Measurements from ENCODE around the gene PLPPR5. TPM values are rescaled to one million over a fixed set of nuclear protein-coding genes. Genes with fewer than 3 reads are reported as not detected.

Gene PLPPR5
- total RNA-seq, 1 donor from 2014 or later, result not detected

DNA sequence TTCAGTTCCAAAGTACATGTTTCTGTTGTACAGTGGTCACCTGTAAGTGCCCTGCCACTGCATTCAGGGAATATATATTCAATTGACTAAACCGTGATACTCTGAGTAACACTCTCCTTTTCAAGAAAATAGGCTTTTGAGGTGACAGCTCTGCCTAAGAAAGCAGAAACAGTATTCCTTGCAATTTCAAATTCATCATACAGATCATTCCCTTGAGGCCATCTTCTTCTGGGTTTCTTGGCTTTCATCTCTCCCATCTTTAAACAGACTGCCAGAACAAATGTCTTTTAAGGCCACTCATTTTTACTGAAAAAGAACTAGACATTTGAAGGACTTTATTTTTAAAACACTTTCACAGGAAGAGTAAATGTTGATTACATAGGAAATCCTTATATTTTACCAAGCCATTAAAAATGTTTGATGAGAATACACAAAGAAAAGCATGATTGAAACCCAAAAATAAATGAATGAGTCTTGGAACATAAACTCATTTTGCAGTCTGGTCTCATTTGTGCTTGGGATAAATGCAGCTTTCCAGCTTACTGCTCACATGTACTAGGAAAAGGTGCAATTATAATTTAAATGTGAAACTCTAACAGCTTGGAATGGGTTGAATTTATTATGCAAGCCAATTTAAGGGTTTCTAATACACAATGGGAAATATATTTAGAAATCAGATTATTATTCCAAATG is 34.7 kb downstream of the PLPPR5 start:
- DNase-seq (ENCODE audit: low read depth, low spot score), result no peak

GRCh38 chr1:98967122-98967521 is 37.5 kb downstream of the PLPPR5 start:
- DNase-seq (ENCODE audit: low read depth, low spot score), result no peak

- DNase-seq (ENCODE audit: low read depth, low spot score), result no peak
Observed at GRCh38 chr1:98965394-98965793, 39.3 kb downstream of the PLPPR5 start.

DNA sequence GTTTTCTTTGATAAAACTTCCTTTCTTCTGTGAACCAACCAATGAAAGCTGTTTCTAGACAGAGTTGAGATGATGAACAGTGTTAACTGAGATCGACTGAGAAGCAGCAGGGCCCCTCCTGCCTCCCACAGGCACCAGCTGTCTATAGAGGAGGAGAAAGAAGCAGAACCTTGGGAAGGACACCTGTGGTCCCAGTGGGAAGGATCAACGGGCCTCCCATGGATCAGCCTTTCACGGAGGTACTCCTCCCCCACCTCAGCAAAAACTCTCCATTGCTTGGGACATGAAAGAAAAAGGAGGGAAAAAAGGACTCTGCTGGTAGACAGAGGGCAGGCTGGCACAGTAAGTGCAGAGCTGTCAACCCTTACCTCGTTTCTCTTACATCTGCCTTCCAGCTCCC is 40.5 kb downstream of the PLPPR5 start:
- no peak for DNase-seq (ENCODE audit: low read depth, low spot score)

GRCh38 chr1:98963064-98963758 is 41.5 kb downstream of the PLPPR5 start:
- DNase-seq (ENCODE audit: low read depth, low spot score), result no peak

DNA sequence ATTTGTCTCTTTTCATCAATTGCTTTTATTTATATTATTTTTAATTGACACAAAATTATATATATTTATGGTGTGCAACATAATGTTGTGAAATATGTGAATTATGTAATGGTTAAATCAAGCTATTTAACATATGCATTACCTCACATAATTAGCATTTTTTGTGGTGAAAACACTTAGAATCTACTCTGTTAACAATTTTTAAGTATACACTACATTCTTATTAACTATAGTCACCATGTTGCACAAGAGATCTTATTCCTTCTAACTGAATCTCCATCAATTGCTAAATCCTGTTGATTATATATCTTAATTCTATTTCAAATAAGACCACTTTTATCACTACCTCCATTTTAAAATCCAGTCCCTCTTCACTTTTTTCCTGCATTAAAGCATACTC is 42.5 kb downstream of the PLPPR5 start:
- no peak for DNase-seq (ENCODE audit: low read depth, low spot score)

DNA sequence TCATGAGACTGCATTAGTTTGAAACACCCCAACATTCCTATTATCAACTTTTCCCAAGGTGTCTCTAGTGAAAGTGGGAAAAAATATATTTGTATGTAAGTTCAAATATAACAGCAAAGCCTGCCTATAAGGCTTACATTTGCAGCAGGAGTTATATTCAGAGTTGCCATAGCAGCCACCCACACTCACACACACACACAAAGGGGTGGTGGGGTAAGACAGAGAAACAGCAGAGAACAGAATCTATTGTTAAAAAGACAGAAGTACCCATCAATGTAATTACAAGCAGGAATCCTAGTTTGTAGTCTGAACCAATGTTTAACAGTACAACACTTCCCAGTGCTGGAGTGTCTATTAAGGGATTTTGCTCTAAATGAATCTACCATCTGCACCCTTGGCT is 55.0 kb downstream of the PLPPR5 start:
- DNase-seq (ENCODE audit: low read depth, low spot score), result no peak

GRCh38 chr1:98949166-98949565 is 55.5 kb downstream of the PLPPR5 start:
- no peak for DNase-seq (ENCODE audit: low read depth, low spot score)

GRCh38 chr1:98947071-98947470 is 57.6 kb downstream of the PLPPR5 start:
- DNase-seq (ENCODE audit: low read depth, low spot score), result no peak

DNA sequence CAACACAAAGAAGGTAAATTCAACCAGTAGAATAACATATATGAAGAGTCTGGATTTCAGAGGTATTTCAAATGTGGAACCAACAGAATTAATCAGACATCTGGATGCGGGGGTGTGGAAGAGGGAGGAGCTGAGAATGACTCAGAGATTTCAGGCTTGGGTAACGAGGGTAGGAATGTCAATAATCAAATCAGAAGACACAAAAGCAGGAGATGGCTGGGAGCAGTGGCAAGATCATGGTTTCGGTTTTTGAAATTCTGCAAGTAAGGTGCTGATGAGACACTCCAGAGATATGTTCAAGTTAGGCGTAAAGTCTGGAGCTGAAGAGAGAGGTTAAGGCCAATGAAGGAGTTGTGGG is 64.0 kb downstream of the PLPPR5 start:
- no peak for DNase-seq (ENCODE audit: low read depth, low spot score)

DNA sequence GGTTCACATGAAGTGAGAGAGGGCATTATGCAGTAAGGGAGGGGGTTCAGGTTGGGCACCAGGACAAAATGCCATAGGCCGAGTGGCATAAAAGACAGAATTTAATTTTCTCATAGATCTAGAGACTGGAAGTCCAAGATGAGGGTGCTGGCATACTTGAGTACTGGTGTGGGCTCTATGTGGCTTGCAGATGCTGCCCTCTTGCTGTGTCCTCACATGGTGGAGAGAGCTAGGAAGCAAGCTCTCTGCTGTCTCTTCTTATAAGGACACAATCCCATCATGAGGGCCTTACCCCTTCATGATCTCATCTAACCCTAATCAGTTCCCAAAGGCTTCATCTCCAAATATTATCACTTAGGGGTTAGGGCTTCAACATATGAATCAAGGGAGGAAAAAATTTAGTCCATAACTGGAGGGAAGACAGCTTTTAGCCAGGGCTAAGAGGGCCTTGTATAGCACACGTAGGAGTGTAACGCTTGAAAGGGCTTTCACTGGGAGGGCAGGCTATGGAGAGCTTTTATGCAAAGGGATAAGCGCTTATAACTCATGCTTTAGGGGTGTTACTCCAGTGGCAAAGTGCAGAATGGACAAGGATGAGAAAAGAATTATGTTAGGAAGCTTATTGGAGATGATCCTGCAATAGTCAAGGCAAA is 64.5 kb downstream of the PLPPR5 start:
- no peak for DNase-seq (ENCODE audit: low read depth, low spot score)

DNA sequence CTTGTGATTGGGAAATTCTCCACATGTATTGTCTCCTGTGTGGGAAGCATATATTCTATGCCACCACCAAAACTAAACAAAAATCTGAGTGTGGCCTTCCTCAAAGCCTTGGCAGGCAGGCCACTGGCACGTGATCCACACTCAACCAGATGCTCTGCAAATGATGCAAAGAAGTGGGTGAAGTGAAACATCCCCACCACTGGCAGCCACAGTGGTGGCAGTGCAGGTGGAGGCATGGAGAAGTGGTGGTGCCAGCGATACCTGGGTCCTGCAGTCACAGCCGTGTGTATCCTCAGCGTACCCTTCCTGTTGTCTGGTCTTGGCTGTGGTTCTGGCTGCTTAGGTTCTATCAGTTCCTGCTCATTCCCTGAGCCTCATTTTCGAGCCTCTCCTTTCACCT is 65.2 kb downstream of the PLPPR5 start:
- no peak for DNase-seq (ENCODE audit: low read depth, low spot score)

DNA sequence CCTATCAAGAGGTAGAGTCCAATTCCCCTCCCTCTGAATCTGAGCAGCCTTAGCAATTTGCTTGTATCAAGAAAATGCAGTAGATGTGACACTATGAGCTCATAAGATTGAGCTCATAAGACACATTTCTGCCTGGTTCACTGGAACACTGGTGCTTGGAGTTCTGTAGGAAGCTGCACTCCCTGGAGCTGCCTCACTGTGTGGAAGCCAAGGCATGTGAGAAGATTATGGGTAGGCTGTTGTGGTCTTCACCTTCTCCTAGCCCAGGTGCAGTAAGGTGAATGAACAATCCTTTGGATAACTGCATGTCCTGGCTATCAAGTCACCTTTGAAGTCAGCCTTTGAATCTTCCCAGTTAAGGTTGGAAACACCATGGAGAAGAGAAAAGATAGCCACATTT is 67.3 kb downstream of the PLPPR5 start:
- DNase-seq (ENCODE audit: low read depth, low spot score), result no peak

- DNase-seq (ENCODE audit: low read depth, low spot score), result no peak
Observed at GRCh38 chr1:98932184-98932583, 72.5 kb downstream of the PLPPR5 start.

- DNase-seq (ENCODE audit: low read depth, low spot score), result no peak
Observed at GRCh38 chr1:98931128-98931835, 73.4 kb downstream of the PLPPR5 start.

DNA sequence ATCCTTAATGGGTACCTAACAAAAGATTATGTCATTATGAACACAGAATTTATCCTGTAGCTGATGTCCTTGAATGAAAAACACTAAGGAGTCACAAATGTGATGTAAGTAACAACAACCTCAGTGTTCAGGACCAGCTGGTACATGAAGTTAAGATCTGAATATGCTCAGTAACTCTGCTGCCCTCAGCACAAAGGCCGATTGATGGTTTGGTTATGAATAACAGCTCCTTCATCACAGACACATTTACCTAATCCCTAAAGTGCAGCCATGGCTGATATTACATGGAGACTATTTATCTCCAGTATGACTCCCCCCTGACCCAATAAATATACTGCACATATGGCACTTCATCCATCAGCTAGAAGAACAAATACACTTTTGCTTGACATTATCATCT is 75.2 kb downstream of the PLPPR5 start:
- DNase-seq (ENCODE audit: low read depth, low spot score), result no peak

DNA sequence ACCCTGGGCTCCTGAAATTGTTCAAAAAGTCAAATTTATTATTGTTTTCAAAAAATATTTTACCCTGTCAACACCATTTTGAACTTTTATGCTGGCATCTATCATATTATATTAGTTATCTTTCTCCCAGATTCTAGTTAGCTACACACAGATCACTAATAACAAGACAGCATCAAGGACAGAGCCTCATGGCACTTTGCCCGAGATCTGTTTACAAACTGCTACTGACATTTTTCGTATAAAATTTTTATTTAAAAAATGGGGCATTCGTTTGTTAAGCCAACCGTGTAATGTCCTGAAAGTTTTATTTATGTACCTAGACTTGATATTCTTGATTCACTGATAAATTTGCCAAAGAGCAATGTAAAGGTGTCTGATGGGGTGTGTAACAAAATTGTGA is 78.1 kb downstream of the PLPPR5 start:
- no peak for DNase-seq (ENCODE audit: low read depth, low spot score)

- no peak for DNase-seq (ENCODE audit: low read depth, low spot score)
Observed at GRCh38 chr1:98924977-98925376, 79.7 kb downstream of the PLPPR5 start.

DNA sequence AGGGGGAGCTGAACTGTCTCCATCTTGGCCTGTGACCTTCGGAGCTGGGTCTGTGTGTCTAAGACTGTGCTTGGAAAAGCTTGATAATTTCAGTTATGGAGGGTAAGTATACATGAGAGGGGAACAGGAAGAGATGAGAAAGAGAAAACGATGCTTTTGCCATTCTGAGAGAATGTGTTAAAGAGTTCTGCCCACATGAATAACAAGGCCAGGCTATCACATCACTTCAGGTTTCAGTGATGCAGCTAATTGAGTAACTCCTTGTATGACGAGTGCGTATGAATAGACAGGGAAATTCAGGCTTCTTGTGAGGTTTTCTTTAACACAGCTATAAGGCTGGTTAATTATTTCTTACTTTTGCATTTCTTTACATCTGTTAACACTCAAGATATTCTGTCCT is 81.0 kb downstream of the PLPPR5 start:
- no peak for DNase-seq (ENCODE audit: low read depth, low spot score)

- no peak for DNase-seq (ENCODE audit: low read depth, low spot score)
Observed at GRCh38 chr1:98921817-98922216, 82.8 kb downstream of the PLPPR5 start.

GRCh38 chr1:98920441-98921110 is 84.1 kb downstream of the PLPPR5 start:
- no peak for DNase-seq (ENCODE audit: low read depth, low spot score)

DNA sequence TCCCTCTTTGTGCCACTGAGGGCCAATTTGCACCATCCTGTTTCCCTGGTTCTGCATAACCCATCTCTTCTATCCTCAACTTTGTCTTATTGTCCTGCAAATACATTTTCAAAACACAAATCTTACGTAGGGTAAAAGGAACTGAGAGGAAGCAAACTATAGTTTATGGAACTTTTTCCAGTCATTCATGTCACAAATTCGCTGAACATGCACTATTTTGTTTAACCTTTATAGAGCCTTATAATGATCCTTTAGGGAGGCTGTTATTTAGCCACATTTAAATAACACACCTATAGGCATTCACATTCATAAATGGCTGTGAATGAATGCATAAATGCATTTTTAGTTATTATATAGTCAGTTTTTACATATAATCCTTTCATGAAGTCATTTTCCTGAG is 85.0 kb downstream of the PLPPR5 start:
- no peak for DNase-seq (ENCODE audit: low read depth, low spot score)
